ENCODE measurements around the gene DPCD.

- no peak for TF ChIP-seq EP300 (IDR thresholded peaks at IDR 0.05)
- TF ChIP-seq, protein P1, sequence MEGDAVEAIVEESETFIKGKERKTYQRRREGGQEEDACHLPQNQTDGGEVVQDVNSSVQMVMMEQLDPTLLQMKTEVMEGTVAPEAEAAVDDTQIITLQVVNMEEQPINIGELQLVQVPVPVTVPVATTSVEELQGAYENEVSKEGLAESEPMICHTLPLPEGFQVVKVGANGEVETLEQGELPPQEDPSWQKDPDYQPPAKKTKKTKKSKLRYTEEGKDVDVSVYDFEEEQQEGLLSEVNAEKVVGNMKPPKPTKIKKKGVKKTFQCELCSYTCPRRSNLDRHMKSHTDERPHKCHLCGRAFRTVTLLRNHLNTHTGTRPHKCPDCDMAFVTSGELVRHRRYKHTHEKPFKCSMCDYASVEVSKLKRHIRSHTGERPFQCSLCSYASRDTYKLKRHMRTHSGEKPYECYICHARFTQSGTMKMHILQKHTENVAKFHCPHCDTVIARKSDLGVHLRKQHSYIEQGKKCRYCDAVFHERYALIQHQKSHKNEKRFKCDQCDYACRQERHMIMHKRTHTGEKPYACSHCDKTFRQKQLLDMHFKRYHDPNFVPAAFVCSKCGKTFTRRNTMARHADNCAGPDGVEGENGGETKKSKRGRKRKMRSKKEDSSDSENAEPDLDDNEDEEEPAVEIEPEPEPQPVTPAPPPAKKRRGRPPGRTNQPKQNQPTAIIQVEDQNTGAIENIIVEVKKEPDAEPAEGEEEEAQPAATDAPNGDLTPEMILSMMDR (IDR thresholded peaks at IDR 0.05), result no peak
- no peak for TF ChIP-seq POLR2A (IDR thresholded peaks at IDR 0.05)
Measured at GRCh38 chr10:101570428-101571270, 17.5 kb upstream of the DPCD start.

Data from ovary (tissue), 3 donors.